BE2C (cell line): Measurements from ENCODE around the gene SLC22A3.
A peak's percentile ranks its signal among the peaks of the same experiment; 100 is the strongest.

Experiments
- DNase-seq: peaks from one replicate; pipeline ENCODE4 v3.0.0-alpha.2; 2020
- H3K27me3 ChIP-seq: fragments of 250-450 bp; sonication (Bioruptor Pico); 2 replicates; pipeline ENCODE4 v1.5.1; 2020; ENCODE audit warnings: mild to moderate bottlenecking
- H3K36me3 ChIP-seq: fragments of 250-450 bp; sonication (Bioruptor Pico); 2 replicates; pipeline ENCODE4 v1.5.1; 2020; ENCODE audit warnings: mild to moderate bottlenecking
- H3K4me1 ChIP-seq: fragments of 250-450 bp; sonication (Bioruptor Pico); 2 replicates; pipeline ENCODE4 v1.5.1; 2020
- H3K4me3 ChIP-seq: 2 replicates; pipeline ENCODE4 v1.5.1; 2011; ENCODE audit warnings: low read depth, low read length
- H3K9me3 ChIP-seq: fragments of 250-450 bp; sonication (Bioruptor Pico); 2 replicates; pipeline ENCODE4 v1.5.1; 2020
- TF ChIP-seq, protein P1 (sequence below): IDR thresholded peaks from 2 replicates; pipeline ENCODE4 v1.5.1; 2012; ENCODE audit warnings: mild to moderate bottlenecking, low read depth, low read length

The SLC22A3 gene

DNA sequence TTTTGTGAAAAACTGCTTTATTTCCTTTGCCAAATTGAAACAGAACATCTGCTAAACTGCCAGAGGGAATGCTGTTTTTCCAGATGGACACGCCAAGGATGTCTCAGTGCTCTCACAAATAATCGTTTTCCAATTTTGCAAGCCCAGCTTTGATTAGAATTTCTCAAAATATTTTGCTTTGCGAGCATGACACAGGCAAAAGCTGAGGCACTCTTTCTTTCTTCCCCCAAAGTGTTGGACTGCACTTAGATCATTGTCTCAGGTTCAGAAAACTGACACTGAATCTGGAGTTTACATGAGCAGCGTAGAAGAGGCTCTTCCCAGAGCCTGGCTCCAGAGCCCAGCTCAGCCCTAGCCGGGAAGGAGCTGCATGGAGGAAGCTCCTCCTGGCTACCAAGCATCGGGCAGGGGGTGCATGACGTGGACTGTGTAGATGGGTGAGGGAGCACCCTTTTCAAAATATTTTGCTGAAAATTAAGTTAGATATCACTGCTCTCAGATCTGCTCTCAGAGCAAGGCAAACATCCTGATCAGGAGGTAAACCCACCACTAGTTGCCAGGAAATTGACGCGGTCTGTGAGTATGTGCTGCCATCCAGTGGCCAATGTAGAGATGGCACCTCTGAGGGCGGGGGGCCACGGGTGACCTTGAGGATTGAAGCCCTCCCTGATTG, 107.5 kb downstream of the SLC22A3 start:
- DNase-seq, result peak; percentile 47
- Histone ChIP-seq H3K27me3 (peaks cover 21% of the 10 kb centered on the region), H3K4me3 (no peak overlapping the region), H3K36me3 (no peaks in the 10 kb centered on the region), H3K4me1 (no peaks in the 10 kb centered on the region), H3K9me3 (no peaks in the 10 kb centered on the region)
- TF ChIP-seq, protein P1, sequence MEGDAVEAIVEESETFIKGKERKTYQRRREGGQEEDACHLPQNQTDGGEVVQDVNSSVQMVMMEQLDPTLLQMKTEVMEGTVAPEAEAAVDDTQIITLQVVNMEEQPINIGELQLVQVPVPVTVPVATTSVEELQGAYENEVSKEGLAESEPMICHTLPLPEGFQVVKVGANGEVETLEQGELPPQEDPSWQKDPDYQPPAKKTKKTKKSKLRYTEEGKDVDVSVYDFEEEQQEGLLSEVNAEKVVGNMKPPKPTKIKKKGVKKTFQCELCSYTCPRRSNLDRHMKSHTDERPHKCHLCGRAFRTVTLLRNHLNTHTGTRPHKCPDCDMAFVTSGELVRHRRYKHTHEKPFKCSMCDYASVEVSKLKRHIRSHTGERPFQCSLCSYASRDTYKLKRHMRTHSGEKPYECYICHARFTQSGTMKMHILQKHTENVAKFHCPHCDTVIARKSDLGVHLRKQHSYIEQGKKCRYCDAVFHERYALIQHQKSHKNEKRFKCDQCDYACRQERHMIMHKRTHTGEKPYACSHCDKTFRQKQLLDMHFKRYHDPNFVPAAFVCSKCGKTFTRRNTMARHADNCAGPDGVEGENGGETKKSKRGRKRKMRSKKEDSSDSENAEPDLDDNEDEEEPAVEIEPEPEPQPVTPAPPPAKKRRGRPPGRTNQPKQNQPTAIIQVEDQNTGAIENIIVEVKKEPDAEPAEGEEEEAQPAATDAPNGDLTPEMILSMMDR, result peak; percentile 89

DNA sequence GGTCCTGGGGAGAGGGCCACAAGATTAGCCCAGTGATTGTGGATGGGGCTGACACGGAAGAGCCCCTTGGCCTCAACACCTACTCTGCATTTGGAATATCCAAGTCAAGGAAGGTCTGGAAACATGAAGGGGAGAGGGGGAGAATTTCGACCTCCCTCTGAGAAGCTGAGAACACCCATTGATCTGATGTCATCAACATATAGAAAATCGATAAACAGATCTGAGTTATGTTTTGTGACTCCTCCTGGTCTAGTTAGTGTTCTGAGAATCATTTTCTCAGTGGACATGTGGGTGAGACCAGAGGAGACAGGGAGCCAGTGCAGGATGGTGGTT, 108.0 kb downstream of the SLC22A3 start:
- H3K4me1 ChIP-seq, result no peaks in the 10 kb centered on the region
- no peak for DNase-seq

DNA sequence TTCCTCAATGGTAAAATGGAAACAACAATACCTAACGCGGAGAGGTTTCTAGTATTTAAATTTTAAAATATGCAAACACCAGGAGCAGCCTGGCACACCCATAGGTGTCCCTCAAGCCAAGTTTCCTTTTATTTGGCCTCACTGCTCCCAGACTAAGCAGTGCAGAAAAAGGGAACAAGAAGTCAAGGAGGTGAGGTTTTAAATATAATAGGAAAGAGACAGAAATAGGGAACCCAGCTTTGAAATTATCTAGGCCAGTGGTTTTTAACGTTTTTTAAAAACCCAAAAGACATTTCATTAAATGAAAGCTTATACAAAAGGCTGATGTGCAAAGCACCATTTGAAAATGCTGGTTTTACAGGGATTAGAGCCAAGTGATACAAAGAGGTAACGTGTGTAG, 109.6 kb downstream of the SLC22A3 start:
- TF ChIP-seq, protein P1, result no peak
- Histone ChIP-seq H3K9me3 (no peaks in the 10 kb centered on the region), H3K4me3 (no peak overlapping the region), H3K27me3 (peaks cover 14% of the 10 kb centered on the region), H3K36me3 (no peaks in the 10 kb centered on the region), H3K4me1 (no peaks in the 10 kb centered on the region)
- DNase-seq, result no peak

More for the DNA sequence above, 108.0 kb downstream of the SLC22A3 start:
- H3K4me3 ChIP-seq, result no peak overlapping the region
- peaks cover 21% of the 10 kb centered on the region for H3K27me3 ChIP-seq
- no peaks in the 10 kb centered on the region for H3K36me3 ChIP-seq
- H3K9me3 ChIP-seq, result no peaks in the 10 kb centered on the region
- TF ChIP-seq, protein P1, result no peak; the same call in 1 of the 2 replicates

DNA sequence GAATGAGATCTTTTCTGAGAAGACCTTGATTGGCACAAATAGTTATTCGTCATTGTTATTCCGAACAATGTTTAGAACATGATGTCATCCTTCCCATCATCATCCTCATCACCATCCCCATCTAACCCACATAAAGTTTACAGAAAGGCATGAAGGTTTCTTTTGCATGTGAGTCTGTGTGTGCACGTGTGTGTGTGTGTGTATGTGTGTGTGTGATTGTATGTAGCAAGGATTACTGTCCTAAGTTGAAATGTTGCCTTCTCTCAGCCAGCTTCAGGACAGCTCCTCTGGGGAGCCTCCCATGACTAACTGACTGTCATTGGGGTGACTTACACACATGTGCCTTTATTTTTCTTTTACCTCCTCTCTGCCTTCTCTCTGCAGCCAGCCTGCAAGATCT, 113.5 kb downstream of the SLC22A3 start:
- H3K4me3 ChIP-seq, result no peak overlapping the region
- TF ChIP-seq, protein P1, result no peak
- no peaks in the 10 kb centered on the region for H3K36me3 ChIP-seq
- H3K4me1 ChIP-seq, result no peaks in the 10 kb centered on the region
- no peaks in the 10 kb centered on the region for H3K9me3 ChIP-seq
- no peak for DNase-seq
- H3K27me3 ChIP-seq, result no peaks in the 10 kb centered on the region

DNA sequence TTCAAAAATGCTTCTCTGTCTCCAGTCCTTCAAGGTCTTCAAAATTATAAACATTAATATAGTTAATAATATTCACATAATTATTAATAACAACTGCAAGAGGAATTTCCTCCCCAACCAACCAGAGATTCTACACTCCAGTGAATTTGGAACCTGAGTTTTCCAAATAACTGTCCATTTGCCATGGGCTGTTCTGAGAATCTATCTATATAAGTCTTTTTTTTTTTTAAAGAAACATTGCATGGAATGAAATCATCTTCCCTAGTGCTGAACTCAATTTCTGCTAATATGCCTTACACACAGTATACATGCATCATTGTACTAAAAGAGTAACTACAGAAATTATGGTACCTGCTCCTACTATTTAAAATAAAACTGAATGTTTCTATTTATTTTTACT, 113.9 kb downstream of the SLC22A3 start:
- Histone ChIP-seq H3K36me3 (no peaks in the 10 kb centered on the region), H3K4me3 (no peak overlapping the region), H3K9me3 (no peaks in the 10 kb centered on the region), H3K27me3 (no peaks in the 10 kb centered on the region), H3K4me1 (no peaks in the 10 kb centered on the region)
- TF ChIP-seq, protein P1, result no peak
- DNase-seq, result no peak

DNA sequence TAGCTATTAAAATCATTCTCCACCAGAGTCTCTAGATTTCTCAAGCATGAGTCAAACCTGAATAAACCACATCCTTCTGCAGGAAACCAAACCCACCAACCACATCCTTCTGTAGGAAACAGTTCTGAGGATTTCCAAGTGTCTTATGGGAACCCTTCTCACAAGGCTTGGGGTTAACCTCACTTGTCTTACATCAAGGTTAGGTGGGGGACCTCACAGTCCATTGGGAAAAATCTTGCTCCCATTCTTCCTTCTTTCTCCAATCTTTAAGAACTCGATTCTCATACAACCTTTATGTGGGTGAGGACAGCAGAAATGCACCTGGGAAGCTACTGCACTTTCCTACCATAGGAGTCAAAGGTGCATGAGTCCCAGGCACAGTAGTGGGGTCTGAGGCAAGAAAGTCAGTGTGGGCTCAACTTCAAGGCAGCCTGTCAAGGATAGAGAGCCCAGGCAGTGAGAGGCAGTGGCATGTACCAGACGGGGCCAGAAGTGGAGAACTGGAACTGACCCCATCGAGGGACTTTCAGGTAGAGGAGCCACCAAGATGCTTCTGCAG, 114.5 kb downstream of the SLC22A3 start:
- TF ChIP-seq, protein P1, result no peak
- no peaks in the 10 kb centered on the region for H3K9me3 ChIP-seq
- no peaks in the 10 kb centered on the region for H3K4me1 ChIP-seq
- no peak overlapping the region for H3K4me3 ChIP-seq
- no peak for DNase-seq
- no peaks in the 10 kb centered on the region for H3K36me3 ChIP-seq
- H3K27me3 ChIP-seq, result no peaks in the 10 kb centered on the region
